ENCODE results near the gene SPINK1. TPM values are rescaled to one million over a fixed set of nuclear protein-coding genes. Genes with fewer than 3 reads are reported as not detected.

The SPINK1 gene
- total RNA-seq, 1 donor from 2014 or later, result not detected

- Histone ChIP-seq H3K27ac (ENCODE audit: low read depth, low read length) (no peak overlapping the region), H3K27me3 (ENCODE audit: insufficient read depth, low read length) (no peaks in the 10 kb centered on the region), H4K20me1 (ENCODE audit: insufficient read depth, low read length) (no peaks in the 10 kb centered on the region), H2AFZ (ENCODE audit: low read depth, low read length) (no peak overlapping the region), H3K4me2 (ENCODE audit: low read length) (no peak overlapping the region), H3K4me3 (ENCODE audit: insufficient read depth, low read depth, low read length) (no peak overlapping the region), H3K9ac (ENCODE audit: low read length) (no peak overlapping the region), H3K36me3 (ENCODE audit: insufficient read depth, low read length) (no peaks in the 10 kb centered on the region), H3K4me1 (ENCODE audit: insufficient read depth, low read length) (no peaks in the 10 kb centered on the region), H3K9me3 (ENCODE audit: insufficient read depth, low read depth, low read length) (no peaks in the 10 kb centered on the region), H3K79me2 (ENCODE audit: insufficient read depth, low read length) (no peaks in the 10 kb centered on the region)
- no peaks in the 10 kb centered on the region for H3K4me1 Mint-ChIP-seq (ENCODE audit: low read depth, unreplicated experiment)
- H3K27ac Mint-ChIP-seq (ENCODE audit: unreplicated experiment), result no peak overlapping the region
- no peaks in the 10 kb centered on the region for H3K9me3 Mint-ChIP-seq (ENCODE audit: unreplicated experiment)
- H3K4me3 Mint-ChIP-seq (ENCODE audit: unreplicated experiment), result no peak overlapping the region
- TF ChIP-seq EZH2 (IDR thresholded peaks at IDR 0.05; ENCODE audit: insufficient read depth, low read length) (no peak), CTCF (IDR thresholded peaks at IDR 0.05; ENCODE audit: insufficient read depth, low read depth, low read length) (no peak)
- FAIRE-seq (no peak), DNase-seq (ENCODE audit: low read depth) (no peak)
- H3K36me3 Mint-ChIP-seq (ENCODE audit: low read depth, unreplicated experiment), result no peaks in the 10 kb centered on the region
- no peaks in the 10 kb centered on the region for H3K27me3 Mint-ChIP-seq (ENCODE audit: low read depth, unreplicated experiment)
Measured at GRCh38 chr5:147788023-147788422, 43.4 kb downstream of the SPINK1 start.

- H3K4me3 Mint-ChIP-seq (ENCODE audit: unreplicated experiment), result no peak overlapping the region
- no peaks in the 10 kb centered on the region for H3K36me3 ChIP-seq (ENCODE audit: insufficient read depth, low read length)
- H3K79me2 ChIP-seq (ENCODE audit: insufficient read depth, low read length), result no peaks in the 10 kb centered on the region
- no peak overlapping the region for H3K27ac ChIP-seq (ENCODE audit: low read depth, low read length)
- peaks cover 3% of the 10 kb centered on the region for H3K4me1 Mint-ChIP-seq (ENCODE audit: low read depth, unreplicated experiment)
- H3K27me3 Mint-ChIP-seq (ENCODE audit: low read depth, unreplicated experiment), result no peaks in the 10 kb centered on the region
- no peaks in the 10 kb centered on the region for H3K9me3 ChIP-seq (ENCODE audit: insufficient read depth, low read depth, low read length)
- no peak overlapping the region for H2AFZ ChIP-seq (ENCODE audit: low read depth, low read length)
- H3K9me3 Mint-ChIP-seq (ENCODE audit: unreplicated experiment), result no peaks in the 10 kb centered on the region
- FAIRE-seq, result no peak
- H3K4me3 ChIP-seq (ENCODE audit: insufficient read depth, low read depth, low read length), result no peak overlapping the region
- DNase-seq (ENCODE audit: low read depth), result no peak
- H3K4me2 ChIP-seq (ENCODE audit: low read length), result no peak overlapping the region
- H4K20me1 ChIP-seq (ENCODE audit: insufficient read depth, low read length), result no peaks in the 10 kb centered on the region
- H3K27ac Mint-ChIP-seq (ENCODE audit: unreplicated experiment), result no peak overlapping the region
- no peaks in the 10 kb centered on the region for H3K27me3 ChIP-seq (ENCODE audit: insufficient read depth, low read length)
- no peak for TF ChIP-seq CTCF (IDR thresholded peaks at IDR 0.05; ENCODE audit: insufficient read depth, low read depth, low read length)
- no peak for TF ChIP-seq EZH2 (IDR thresholded peaks at IDR 0.05; ENCODE audit: insufficient read depth, low read length)
- no peak overlapping the region for H3K9ac ChIP-seq (ENCODE audit: low read length)
- H3K4me1 ChIP-seq (ENCODE audit: insufficient read depth, low read length), result peaks cover 3% of the 10 kb centered on the region
- no peaks in the 10 kb centered on the region for H3K36me3 Mint-ChIP-seq (ENCODE audit: low read depth, unreplicated experiment)
Measured at GRCh38 chr5:147786142-147786541, 45.3 kb downstream of the SPINK1 start.

- H3K4me1 ChIP-seq (ENCODE audit: insufficient read depth, low read length), result peaks cover 3% of the 10 kb centered on the region
- H3K36me3 ChIP-seq (ENCODE audit: insufficient read depth, low read length), result no peaks in the 10 kb centered on the region
- peaks cover 8% of the 10 kb centered on the region for H3K4me1 Mint-ChIP-seq (ENCODE audit: low read depth, unreplicated experiment)
- H3K9ac ChIP-seq (ENCODE audit: low read length), result no peak overlapping the region
- H3K4me3 Mint-ChIP-seq (ENCODE audit: unreplicated experiment), result no peak overlapping the region
- no peaks in the 10 kb centered on the region for H3K27me3 ChIP-seq (ENCODE audit: insufficient read depth, low read length)
- FAIRE-seq (no peak), DNase-seq (ENCODE audit: low read depth) (no peak)
- no peaks in the 10 kb centered on the region for H3K27me3 Mint-ChIP-seq (ENCODE audit: low read depth, unreplicated experiment)
- no peak overlapping the region for H3K4me2 ChIP-seq (ENCODE audit: low read length)
- peaks cover 10% of the 10 kb centered on the region for H3K79me2 ChIP-seq (ENCODE audit: insufficient read depth, low read length)
- TF ChIP-seq CTCF (IDR thresholded peaks at IDR 0.05; ENCODE audit: insufficient read depth, low read depth, low read length), result no peak
- TF ChIP-seq EZH2 (IDR thresholded peaks at IDR 0.05; ENCODE audit: insufficient read depth, low read length), result no peak
- H3K27ac Mint-ChIP-seq (ENCODE audit: unreplicated experiment), result no peak overlapping the region
- H3K4me3 ChIP-seq (ENCODE audit: insufficient read depth, low read depth, low read length), result no peak overlapping the region
- H4K20me1 ChIP-seq (ENCODE audit: insufficient read depth, low read length), result no peaks in the 10 kb centered on the region
- no peaks in the 10 kb centered on the region for H3K9me3 ChIP-seq (ENCODE audit: insufficient read depth, low read depth, low read length)
- H3K9me3 Mint-ChIP-seq (ENCODE audit: unreplicated experiment), result no peaks in the 10 kb centered on the region
- H3K36me3 Mint-ChIP-seq (ENCODE audit: low read depth, unreplicated experiment), result no peaks in the 10 kb centered on the region
- no peak overlapping the region for H3K27ac ChIP-seq (ENCODE audit: low read depth, low read length)
- no peak overlapping the region for H2AFZ ChIP-seq (ENCODE audit: low read depth, low read length)
Measured at GRCh38 chr5:147784146-147784987, 47.1 kb downstream of the SPINK1 start.

Data from astrocyte (in vitro differentiated cells and primary cell).